H9 (cell line): ENCODE results near the gene RGS21. TPM values are rescaled to one million over a fixed set of nuclear protein-coding genes. Genes with fewer than 3 reads are reported as not detected.

Experiments
- DNase-seq: peaks from one replicate; pipeline ENCODE4 v3.0.0-alpha.2; 2017
- H2AFZ ChIP-seq: one replicate; pipeline ENCODE4 v1.6.1; 2013; ENCODE audit warnings: mild to moderate bottlenecking, low read length, control low read depth, moderate library complexity
- H2AK5ac ChIP-seq: 2 replicates; pipeline ENCODE4 v1.6.1; 2013; ENCODE audit warnings: low read length, control low read depth, mixed read lengths; ENCODE audit not compliant: insufficient read length
- H2BK120ac ChIP-seq: one replicate; pipeline ENCODE4 v1.6.1; 2013; ENCODE audit warnings: low read depth, mild to moderate bottlenecking, low read length, control low read depth, inconsistent platforms; ENCODE audit not compliant: poor library complexity, severe bottlenecking
- H2BK12ac ChIP-seq: 2 replicates; pipeline ENCODE4 v1.6.1; 2013; ENCODE audit warnings: low read length, control low read depth, mixed read lengths, low read depth; ENCODE audit not compliant: insufficient read length
- H2BK15ac ChIP-seq: 2 replicates; pipeline ENCODE4 v1.6.1; 2013; ENCODE audit warnings: low read depth, low read length, control low read depth
- H2BK20ac ChIP-seq: one replicate; pipeline ENCODE4 v1.6.1; 2013; ENCODE audit warnings: low read depth, mild to moderate bottlenecking, low read length, control low read depth, inconsistent platforms; ENCODE audit not compliant: poor library complexity, severe bottlenecking
- H2BK5ac ChIP-seq: 2 replicates; pipeline ENCODE4 v1.6.1; 2013; ENCODE audit warnings: low read length, control low read depth, mixed read lengths; ENCODE audit not compliant: insufficient read length
- H3K14ac ChIP-seq: 2 replicates; pipeline ENCODE4 v1.6.1; 2013; ENCODE audit warnings: low read length, control low read depth; ENCODE audit not compliant: insufficient read depth
- H3K18ac ChIP-seq: 2 replicates; pipeline ENCODE4 v1.6.1; 2013; ENCODE audit warnings: low read depth, mild to moderate bottlenecking, mixed read lengths, low read length, control low read depth; ENCODE audit not compliant: insufficient read length
- H3K23ac ChIP-seq: 2 replicates; pipeline ENCODE4 v1.6.1; 2013; ENCODE audit warnings: low read length, control low read depth, mixed read lengths, low read depth; ENCODE audit not compliant: insufficient read length
- H3K23me2 ChIP-seq: 2 replicates; pipeline ENCODE4 v1.6.1; 2013; ENCODE audit warnings: low read depth, mild to moderate bottlenecking, mixed read lengths, low read length, control low read depth; ENCODE audit not compliant: insufficient read length, poor library complexity, severe bottlenecking
- H3K27ac ChIP-seq: 2 replicates; pipeline ENCODE4 v1.5.1; 2013; ENCODE audit warnings: low read length, control low read depth, mixed read lengths, low read depth; ENCODE audit not compliant: insufficient read length
- H3K27me3 ChIP-seq: 2 replicates; pipeline ENCODE4 v1.6.1; 2013; ENCODE audit warnings: low read length, control low read depth, inconsistent platforms; ENCODE audit not compliant: insufficient read depth
- H3K4ac ChIP-seq: 2 replicates; pipeline ENCODE4 v1.6.1; 2013; ENCODE audit warnings: low read depth, mild to moderate bottlenecking, control low read depth, inconsistent platforms, low read length, moderate library complexity
- H3K4me1 ChIP-seq: 2 replicates; pipeline ENCODE4 v1.6.1; 2013; ENCODE audit warnings: low read length, control low read depth, inconsistent platforms; ENCODE audit not compliant: insufficient read depth
- H3K4me2 ChIP-seq: 2 replicates; pipeline ENCODE4 v1.6.1; 2013; ENCODE audit warnings: low read length, control low read depth, mixed read lengths; ENCODE audit not compliant: insufficient read length, insufficient read depth
- H3K56ac ChIP-seq: 2 replicates; pipeline ENCODE4 v1.6.1; 2013; ENCODE audit warnings: low read depth, mild to moderate bottlenecking, mixed read lengths, low read length, control low read depth; ENCODE audit not compliant: insufficient read length
- H3K79me1 ChIP-seq: 2 replicates; pipeline ENCODE4 v1.6.1; 2013; ENCODE audit warnings: low read depth, mild to moderate bottlenecking, moderate library complexity, low read length, control low read depth, inconsistent platforms; ENCODE audit not compliant: insufficient read depth, poor library complexity, severe bottlenecking
- H3K79me2 ChIP-seq: 2 replicates; pipeline ENCODE4 v1.6.1; 2013; ENCODE audit warnings: low read length, control low read depth, inconsistent platforms; ENCODE audit not compliant: insufficient read depth
- H3K9ac ChIP-seq: 2 replicates; pipeline ENCODE4 v1.6.1; 2013; ENCODE audit warnings: low read length, control low read depth, mixed read lengths; ENCODE audit not compliant: insufficient read length; ENCODE audit errors: extremely low read depth
- H3K9me3 ChIP-seq: one replicate; pipeline ENCODE4 v1.6.1; 2013; ENCODE audit warnings: low read depth, low read length, inconsistent platforms; ENCODE audit not compliant: control insufficient read depth
- H3T11ph ChIP-seq: one replicate; pipeline ENCODE4 v1.6.1; 2013; ENCODE audit warnings: mild to moderate bottlenecking, low read length, control low read depth, inconsistent platforms
- H4K20me1 ChIP-seq: one replicate; pipeline ENCODE4 v1.6.1; 2013; ENCODE audit not compliant: control insufficient read depth, insufficient read length, insufficient read depth
- H4K5ac ChIP-seq: 2 replicates; pipeline ENCODE4 v1.6.1; 2013; ENCODE audit warnings: low read depth, mild to moderate bottlenecking, mixed read lengths, low read length, control low read depth; ENCODE audit not compliant: insufficient read length
- H4K8ac ChIP-seq: replicated peaks from 2 replicates; pipeline ENCODE4 v1.6.1; 2013; ENCODE audit warnings: low read length, control low read depth, mixed read lengths, low read depth; ENCODE audit not compliant: insufficient read length
- H4K91ac ChIP-seq: 2 replicates; pipeline ENCODE4 v1.6.1; 2013; ENCODE audit warnings: low read depth, mild to moderate bottlenecking, moderate library complexity, mixed read lengths, low read length, control low read depth; ENCODE audit not compliant: insufficient read length
- H3K27ac Mint-ChIP-seq, 3 experiments: 2 replicates in 2 of 3; 3 replicates in 1 of 3; pipeline ENCODE4 v1.8.0; 2020 to 2021; ENCODE audit warnings: mixed read lengths in 3 of 3, mild to moderate bottlenecking in 1 of 3, moderate library complexity in 1 of 3
- H3K27me3 Mint-ChIP-seq: 2 replicates; pipeline ENCODE4 v1.8.0; 2021; ENCODE audit warnings: low read depth, mild to moderate bottlenecking, moderate library complexity, mixed read lengths
- H3K36me3 Mint-ChIP-seq, 3 experiments: 2 replicates in 2 of 3; 3 replicates in 1 of 3; pipeline ENCODE4 v1.8.0; 2020 to 2021; ENCODE audit warnings: low read depth in 3 of 3, mixed read lengths in 3 of 3; ENCODE audit not compliant: insufficient read depth in 1 of 3
- H3K4me1 Mint-ChIP-seq, 2 experiments: 2 replicates each; pipeline ENCODE4 v1.8.0; 2020; ENCODE audit warnings: mixed read lengths in 2 of 2
- H3K4me3 Mint-ChIP-seq, 2 experiments: 2 replicates in 1 of 2; 3 replicates in 1 of 2; pipeline ENCODE4 v1.8.0; 2020 to 2021; ENCODE audit warnings: mild to moderate bottlenecking in 2 of 2, mixed read lengths in 2 of 2, moderate library complexity in 1 of 2
- H3K9me3 Mint-ChIP-seq, 2 experiments: 2 replicates in 1 of 2; 3 replicates in 1 of 2; pipeline ENCODE4 v1.8.0; 2020; ENCODE audit warnings: mild to moderate bottlenecking in 2 of 2, mixed read lengths in 2 of 2, moderate library complexity in 1 of 2
- WGBS: extraction: QIAGEN DNeasy Blood & Tissue Kit; methylation state at CpG from one replicate; pipeline ENCODE4 v1.1.7; 2013; ENCODE audit warnings: missing lambda C conversion rate, low lambda C conversion rate, mixed read lengths; ENCODE audit not compliant: insufficient read length; ENCODE audit errors: extremely low coverage; 5-methylcytosine and 5-hydroxymethylcytosine counted together
- total RNA-seq: library from RNA; stranded (reverse); gene quantifications from 2 replicates; pipeline ENCODE4 v1.2.1, GENCODE V29; 2021
- TF ChIP-seq, protein P1 (sequence below): fragments of 200-600 bp; sonication (generic); conservative IDR thresholded peaks from 3 replicates; pipeline ENCODE4 v1.8.0; 2021; ENCODE audit warnings: antibody characterized with exemption, mild to moderate bottlenecking

Gene RGS21
- total RNA-seq, 1 experiment from 2014 or later: not detected

GRCh38 chr1:192343344-192343743, 26.6 kb downstream of the RGS21 start:
- WGBS: no CpG with 5 or more reads among the region's 3 CpGs
- Histone ChIP-seq H3K23ac (no peak overlapping the region), H3K4ac (no peak overlapping the region)

More at GRCh38 chr1:192343344-192343743, 26.6 kb downstream of the RGS21 start:
- H3K79me2 ChIP-seq: no peaks in the 10 kb centered on the region
- Mint-ChIP-seq H3K4me3 (no peak overlapping the region), H3K9me3 (peaks cover 7 to 8% of the 10 kb centered on the region in 2 experiments; a peak in 4 of 5 replicates), H3K27me3 (no peaks in the 10 kb centered on the region), H3K4me1 (peaks cover 6 to 9% of the 10 kb centered on the region in 2 experiments; a peak in 2 of 4 replicates), H3K36me3 (peaks cover 0 to 9% (median 7%) of the 10 kb centered on the region in 3 experiments; a peak in 5 of 7 replicates), H3K27ac (no peak overlapping the region)
- no peaks in the 10 kb centered on the region for H3K79me1 ChIP-seq
- no peak overlapping the region for H3K4me2 ChIP-seq
- DNase-seq: no peak
- TF ChIP-seq, protein P1, sequence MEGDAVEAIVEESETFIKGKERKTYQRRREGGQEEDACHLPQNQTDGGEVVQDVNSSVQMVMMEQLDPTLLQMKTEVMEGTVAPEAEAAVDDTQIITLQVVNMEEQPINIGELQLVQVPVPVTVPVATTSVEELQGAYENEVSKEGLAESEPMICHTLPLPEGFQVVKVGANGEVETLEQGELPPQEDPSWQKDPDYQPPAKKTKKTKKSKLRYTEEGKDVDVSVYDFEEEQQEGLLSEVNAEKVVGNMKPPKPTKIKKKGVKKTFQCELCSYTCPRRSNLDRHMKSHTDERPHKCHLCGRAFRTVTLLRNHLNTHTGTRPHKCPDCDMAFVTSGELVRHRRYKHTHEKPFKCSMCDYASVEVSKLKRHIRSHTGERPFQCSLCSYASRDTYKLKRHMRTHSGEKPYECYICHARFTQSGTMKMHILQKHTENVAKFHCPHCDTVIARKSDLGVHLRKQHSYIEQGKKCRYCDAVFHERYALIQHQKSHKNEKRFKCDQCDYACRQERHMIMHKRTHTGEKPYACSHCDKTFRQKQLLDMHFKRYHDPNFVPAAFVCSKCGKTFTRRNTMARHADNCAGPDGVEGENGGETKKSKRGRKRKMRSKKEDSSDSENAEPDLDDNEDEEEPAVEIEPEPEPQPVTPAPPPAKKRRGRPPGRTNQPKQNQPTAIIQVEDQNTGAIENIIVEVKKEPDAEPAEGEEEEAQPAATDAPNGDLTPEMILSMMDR: no peak
- H3K27ac ChIP-seq: no peak overlapping the region
- H2AK5ac ChIP-seq: no peak overlapping the region
- no peak overlapping the region for H3K9ac ChIP-seq
- H4K5ac ChIP-seq: no peak overlapping the region
- H4K91ac ChIP-seq: no peak overlapping the region
- no peaks in the 10 kb centered on the region for H3K23me2 ChIP-seq
- H3K4me1 ChIP-seq: peaks cover 2% of the 10 kb centered on the region
- H4K20me1 ChIP-seq: no peaks in the 10 kb centered on the region
- no peak overlapping the region for H2BK120ac ChIP-seq
- H2AFZ ChIP-seq: no peak overlapping the region
- no peaks in the 10 kb centered on the region for H3K27me3 ChIP-seq
- no peak overlapping the region for H3K56ac ChIP-seq
- peaks cover 7% of the 10 kb centered on the region for H3K9me3 ChIP-seq
- no peak overlapping the region for H2BK15ac ChIP-seq
- no peak overlapping the region for H2BK12ac ChIP-seq
- H2BK5ac ChIP-seq: no peak overlapping the region
- H4K8ac ChIP-seq: no peak overlapping the region
- H3K14ac ChIP-seq: no peak overlapping the region
- H3K18ac ChIP-seq: no peak overlapping the region
- H2BK20ac ChIP-seq: no peak overlapping the region
- no peak overlapping the region for H3T11ph ChIP-seq
